Thoracic aorta (tissue), 2 donors: ENCODE data around the gene CD226. TPM values are rescaled to one million over a fixed set of nuclear protein-coding genes. Genes with fewer than 3 reads are reported as not detected.
"Not testable (repeated sequence)": the region's sequence is repeated elsewhere in the genome, so short reads cannot be mapped to it uniquely, and the experiment has no call there.

Experiments used
- ATAC-seq: fragments of 150-250 bp; one replicate; pipeline ENCODE4 v1.8.0; 2017; ENCODE audit warnings: low read depth; ENCODE audit not compliant: insufficient number of reproducible peaks, low FRiP score
- DNase-seq: peaks from one replicate; pipeline ENCODE4 v3.0.0-alpha.2; 2020; ENCODE audit warnings: low spot score
- H3K27ac ChIP-seq, 2 donors: fragments of 200-600 bp; sonication (generic); 1 replicate in 1 of 2; 2 replicates in 1 of 2; pipeline ENCODE4 v1.5.1; 2016; ENCODE audit warnings: mild to moderate bottlenecking in 2 of 2, moderate library complexity in 2 of 2
- H3K27me3 ChIP-seq: fragments of 200-600 bp; sonication (generic); replicated peaks from 2 replicates; pipeline ENCODE4 v1.6.0; 2016; ENCODE audit warnings: mild to moderate bottlenecking; ENCODE audit not compliant: insufficient read depth
- H3K36me3 ChIP-seq: fragments of 200-600 bp; sonication (generic); one replicate; pipeline ENCODE4 v1.5.1; 2016
- H3K4me1 ChIP-seq, 2 donors: fragments of 200-600 bp; sonication (generic); 1 replicate in 1 of 2; 2 replicates in 1 of 2; pipeline versions ENCODE4 v1.5.1 to v1.6.0; 2016; ENCODE audit warnings: low read depth in 2 of 2, mild to moderate bottlenecking in 1 of 2; ENCODE audit not compliant: control insufficient read depth in 1 of 2
- H3K4me3 ChIP-seq: fragments of 200-600 bp; sonication (generic); 2 replicates; pipeline ENCODE4 v1.5.1; 2016; ENCODE audit warnings: mild to moderate bottlenecking
- H3K9me3 ChIP-seq: fragments of 200-600 bp; sonication (generic); 2 replicates; pipeline ENCODE4 v1.5.1; 2016
- total RNA-seq, 2 donors: library from RNA; depleted of rRNA; stranded (reverse); fragments of >200 nt; gene quantifications; one replicate each; pipeline versions ENCODE4 v1.1.0 to v1.2.3, GENCODE V29; 2016
- TF ChIP-seq, protein P1 (sequence below): fragments of 200-600 bp; sonication (generic); IDR thresholded peaks from one replicate; pipeline ENCODE4 v1.5.1; 2019; ENCODE audit warnings: antibody characterized with exemption

CD226 gene
- total RNA-seq, 2 donors from 2014 or later = 0.68 to 3.7 TPM

DNA sequence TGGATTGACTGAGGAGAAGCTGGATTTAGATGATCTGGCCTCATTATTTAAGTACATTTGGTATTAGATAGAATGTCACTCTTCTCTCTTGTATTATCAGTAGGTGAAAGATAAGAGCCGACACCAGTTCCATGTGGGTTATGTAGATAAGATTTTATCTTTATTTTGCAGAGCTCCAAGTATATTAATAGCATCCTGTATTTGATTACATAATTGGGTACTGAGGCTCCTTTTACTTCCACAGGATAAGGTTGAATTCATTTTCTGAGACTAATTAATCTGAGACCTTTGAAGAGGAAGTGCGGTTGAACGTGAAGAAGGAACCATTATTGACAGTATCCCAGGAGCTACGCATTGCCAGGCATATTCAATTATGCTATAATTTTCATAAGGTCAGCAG, 32.8 kb upstream of the CD226 start:
- peaks cover 0 to 5% of the 10 kb centered on the region in 2 donors for H3K4me1 ChIP-seq

DNA sequence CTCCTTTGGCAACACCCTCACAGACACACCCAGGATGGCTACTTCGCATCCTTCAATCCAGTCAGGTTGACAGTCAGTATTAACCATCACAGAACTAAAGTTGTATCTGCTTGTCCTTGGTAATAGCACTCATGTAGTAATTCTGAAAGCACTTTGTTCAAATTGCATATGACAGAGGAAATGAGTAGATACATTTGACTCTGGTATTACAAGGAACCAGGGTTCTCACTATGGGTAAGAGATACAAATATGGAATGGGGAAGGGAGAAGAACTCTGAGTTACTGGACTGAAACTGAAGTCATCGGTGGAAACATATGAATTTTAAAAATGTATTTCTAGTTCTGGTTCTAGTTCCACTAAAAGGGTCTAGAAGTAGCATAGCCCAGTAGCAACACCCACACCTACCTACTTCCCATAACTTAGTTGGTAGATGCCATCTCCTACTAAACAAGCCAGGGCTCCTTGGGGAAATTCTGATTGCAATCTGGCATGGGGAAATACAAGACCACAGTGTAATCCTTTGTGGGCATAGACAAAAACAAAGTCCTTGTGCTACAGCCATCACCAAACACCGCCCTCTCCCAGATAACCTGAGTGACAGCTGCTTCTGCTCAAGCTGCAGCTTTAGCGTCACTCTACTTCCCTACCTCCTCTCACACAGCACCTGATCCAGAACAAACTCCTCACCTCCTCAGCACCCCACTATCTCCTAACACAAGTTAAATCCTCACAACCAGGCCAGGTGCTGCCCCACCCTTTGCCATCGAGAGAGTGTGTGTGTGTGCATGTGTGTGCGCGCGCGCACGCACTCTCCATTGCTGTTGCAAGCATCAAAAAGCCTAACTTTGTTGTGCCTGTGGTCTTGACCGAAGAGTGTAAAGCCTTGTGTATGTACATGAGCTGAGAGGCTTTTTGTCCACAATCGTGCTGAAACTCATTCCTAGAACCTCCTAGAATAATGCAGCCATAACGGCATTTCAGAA, 31.4 kb upstream of the CD226 start:
- H3K27ac ChIP-seq = no peak overlapping the region
- H3K27me3 ChIP-seq = no peaks in the 10 kb centered on the region
- ATAC-seq (no peak), DNase-seq (no peak)
- H3K4me1 ChIP-seq = peaks cover 0 to 5% of the 10 kb centered on the region in 2 donors
- H3K36me3 ChIP-seq = peaks cover 3% of the 10 kb centered on the region
- TF ChIP-seq, protein P1, sequence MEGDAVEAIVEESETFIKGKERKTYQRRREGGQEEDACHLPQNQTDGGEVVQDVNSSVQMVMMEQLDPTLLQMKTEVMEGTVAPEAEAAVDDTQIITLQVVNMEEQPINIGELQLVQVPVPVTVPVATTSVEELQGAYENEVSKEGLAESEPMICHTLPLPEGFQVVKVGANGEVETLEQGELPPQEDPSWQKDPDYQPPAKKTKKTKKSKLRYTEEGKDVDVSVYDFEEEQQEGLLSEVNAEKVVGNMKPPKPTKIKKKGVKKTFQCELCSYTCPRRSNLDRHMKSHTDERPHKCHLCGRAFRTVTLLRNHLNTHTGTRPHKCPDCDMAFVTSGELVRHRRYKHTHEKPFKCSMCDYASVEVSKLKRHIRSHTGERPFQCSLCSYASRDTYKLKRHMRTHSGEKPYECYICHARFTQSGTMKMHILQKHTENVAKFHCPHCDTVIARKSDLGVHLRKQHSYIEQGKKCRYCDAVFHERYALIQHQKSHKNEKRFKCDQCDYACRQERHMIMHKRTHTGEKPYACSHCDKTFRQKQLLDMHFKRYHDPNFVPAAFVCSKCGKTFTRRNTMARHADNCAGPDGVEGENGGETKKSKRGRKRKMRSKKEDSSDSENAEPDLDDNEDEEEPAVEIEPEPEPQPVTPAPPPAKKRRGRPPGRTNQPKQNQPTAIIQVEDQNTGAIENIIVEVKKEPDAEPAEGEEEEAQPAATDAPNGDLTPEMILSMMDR = no peak
- no peak overlapping the region for H3K4me3 ChIP-seq
- H3K9me3 ChIP-seq = peaks cover 11% of the 10 kb centered on the region

More for the DNA sequence above, 32.8 kb upstream of the CD226 start:
- no peak for DNase-seq
- TF ChIP-seq, protein P1 = no peak
- peaks cover 3% of the 10 kb centered on the region for H3K36me3 ChIP-seq
- H3K27me3 ChIP-seq = no peaks in the 10 kb centered on the region
- no peak overlapping the region for H3K4me3 ChIP-seq
- ATAC-seq = no peak
- H3K27ac ChIP-seq = no peak overlapping the region
- H3K9me3 ChIP-seq = peaks cover 11% of the 10 kb centered on the region

DNA sequence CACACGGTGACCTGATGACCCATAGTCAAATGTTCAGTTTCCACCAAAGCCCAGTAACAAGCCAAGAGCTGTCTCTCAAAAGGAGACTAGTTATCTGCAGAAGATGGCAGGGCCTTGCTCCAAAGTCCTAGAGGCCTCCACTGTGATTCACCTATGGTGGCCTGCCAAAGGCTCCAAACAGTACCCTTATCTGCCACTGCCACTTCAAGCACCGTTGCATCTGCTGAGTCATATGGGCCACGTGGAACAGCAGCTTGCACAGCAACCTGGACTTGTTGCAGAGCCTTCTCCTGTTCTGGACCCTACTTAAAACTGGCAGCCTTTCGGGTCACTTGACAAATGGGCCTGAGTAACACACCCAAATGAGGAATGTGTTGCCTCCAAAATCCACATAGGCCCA, 27.6 kb upstream of the CD226 start:
- not testable (repeated sequence) for H3K4me1 ChIP-seq, ATAC-seq, H3K27me3 ChIP-seq, H3K4me3 ChIP-seq, H3K27ac ChIP-seq, H3K36me3 ChIP-seq, DNase-seq
- H3K9me3 ChIP-seq = peaks cover 18% of the 10 kb centered on the region

DNA sequence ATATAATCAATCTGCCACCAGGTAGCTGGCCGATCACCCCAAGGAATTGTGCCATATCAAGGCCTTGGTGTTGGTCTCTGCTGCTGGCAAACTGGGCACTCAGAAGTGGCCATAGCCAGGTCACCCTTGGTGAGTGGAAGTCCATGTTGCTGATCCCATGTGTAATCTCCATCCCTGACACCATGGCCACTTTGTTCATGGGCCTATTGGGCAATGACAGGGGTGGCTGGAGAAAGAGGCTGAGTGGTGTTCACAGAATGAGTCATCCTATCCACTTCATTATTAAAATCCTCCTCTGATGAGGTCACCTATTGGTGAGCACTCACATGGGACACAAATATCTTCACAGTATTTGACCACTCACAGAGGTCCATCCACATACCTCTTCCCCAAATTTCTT, 26.7 kb upstream of the CD226 start:
- Histone ChIP-seq H3K27me3 (no peaks in the 10 kb centered on the region), H3K4me1 (no peaks in the 10 kb centered on the region), H3K36me3 (peaks cover 3% of the 10 kb centered on the region), H3K27ac (no peak overlapping the region), H3K9me3 (peaks cover 18% of the 10 kb centered on the region), H3K4me3 (no peak overlapping the region)
- DNase-seq = no peak
- TF ChIP-seq, protein P1 = no peak
- no peak for ATAC-seq

DNA sequence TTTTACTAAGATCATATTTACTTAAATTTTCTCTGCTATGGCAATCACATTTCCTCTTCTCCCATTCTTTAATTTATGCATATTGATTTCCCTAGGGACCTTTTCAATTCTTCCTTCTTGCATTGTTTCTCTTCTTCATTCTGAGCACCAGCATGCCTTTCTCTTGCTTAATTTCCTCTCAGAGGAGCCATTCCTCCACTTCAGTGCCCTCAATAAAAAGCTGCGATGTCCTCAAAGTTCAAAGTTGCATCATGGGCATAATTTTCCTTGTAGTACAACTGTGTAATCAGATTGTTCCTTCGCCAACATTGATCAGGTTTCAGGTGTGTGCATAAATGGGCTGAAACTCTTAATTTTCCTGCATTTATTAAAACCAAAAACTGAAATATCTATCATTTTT, 21.8 kb upstream of the CD226 start:
- ATAC-seq = no peak
- Histone ChIP-seq H3K4me3 (no peak overlapping the region), H3K9me3 (peaks cover 8% of the 10 kb centered on the region), H3K27ac (no peak overlapping the region), H3K36me3 (no peaks in the 10 kb centered on the region), H3K4me1 (no peaks in the 10 kb centered on the region), H3K27me3 (no peaks in the 10 kb centered on the region)
- TF ChIP-seq, protein P1 = no peak
- no peak for DNase-seq
